ENCODE measurements around the gene PCK2.

- TF ChIP-seq CTCF (IDR thresholded peaks at IDR 0.05) (no peak), POLR2A (IDR thresholded peaks at IDR 0.05; ENCODE audit: low read depth) (no peak)
Measured at GRCh38 chr14:24079491-24080141, 14.5 kb upstream of the PCK2 start.
